HEK293T (cell line): Measurements from ENCODE around the gene CD2AP.

Source experiments
- ARNT ChIP-seq: fragments of 450-650 bp; IDR thresholded peaks from 2 replicates; pipeline ENCODE4 v1.6.1; 2017; ENCODE audit warnings: mild to moderate bottlenecking
- BHLHE40 ChIP-seq: fragments of 450-650 bp; IDR thresholded peaks from 2 replicates; pipeline ENCODE4 v1.6.1; 2016; ENCODE audit warnings: mild to moderate bottlenecking, moderate library complexity, borderline replicate concordance
- CTBP1 ChIP-seq: fragments of 450-650 bp; IDR thresholded peaks from 2 replicates; pipeline ENCODE4 v1.6.1; 2016; ENCODE audit warnings: borderline replicate concordance
- ELF4 ChIP-seq: fragments of 450-650 bp; IDR thresholded peaks from 2 replicates; pipeline ENCODE4 v1.6.1; 2017; ENCODE audit warnings: antibody characterized with exemption
- FOXK2 ChIP-seq: fragments of 450-650 bp; IDR thresholded peaks from 2 replicates; pipeline ENCODE4 v1.6.1; 2016; ENCODE audit warnings: mild to moderate bottlenecking
- FOXM1 ChIP-seq: fragments of 450-650 bp; IDR thresholded peaks from 2 replicates; pipeline ENCODE4 v1.6.1; 2017; ENCODE audit warnings: mild to moderate bottlenecking, borderline replicate concordance
- SP1 ChIP-seq: fragments of 450-650 bp; IDR thresholded peaks from 2 replicates; pipeline ENCODE4 v1.6.1; 2017
- ZNF384 ChIP-seq: fragments of 450-650 bp; IDR thresholded peaks from 2 replicates; pipeline ENCODE4 v1.6.1; 2016
- TF ChIP-seq, protein P1 (sequence below): fragments of 450-650 bp; IDR thresholded peaks from 2 replicates; pipeline ENCODE4 v1.6.1; 2016

GRCh38 chr6:47453372-47453936 is 24.1 kb upstream of the CD2AP start:
- TF ChIP-seq SP1 (no peak), ARNT (no peak), ELF4 (no peak), BHLHE40 (no peak), FOXM1 (no peak), CTBP1 (no peak), ZNF384 (no peak), FOXK2 (no peak)
- TF ChIP-seq, protein P1, sequence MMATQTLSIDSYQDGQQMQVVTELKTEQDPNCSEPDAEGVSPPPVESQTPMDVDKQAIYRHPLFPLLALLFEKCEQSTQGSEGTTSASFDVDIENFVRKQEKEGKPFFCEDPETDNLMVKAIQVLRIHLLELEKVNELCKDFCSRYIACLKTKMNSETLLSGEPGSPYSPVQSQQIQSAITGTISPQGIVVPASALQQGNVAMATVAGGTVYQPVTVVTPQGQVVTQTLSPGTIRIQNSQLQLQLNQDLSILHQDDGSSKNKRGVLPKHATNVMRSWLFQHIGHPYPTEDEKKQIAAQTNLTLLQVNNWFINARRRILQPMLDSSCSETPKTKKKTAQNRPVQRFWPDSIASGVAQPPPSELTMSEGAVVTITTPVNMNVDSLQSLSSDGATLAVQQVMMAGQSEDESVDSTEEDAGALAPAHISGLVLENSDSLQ: no peak
